22Rv1 (cell line): ENCODE data around the gene TPRG1L.
"Not testable (repeated sequence)": the region's sequence is repeated elsewhere in the genome, so short reads cannot be mapped to it uniquely, and the experiment has no call there.

Source experiments
- H3K27ac ChIP-seq: fragments of 450-650 bp; 2 replicates; pipeline ENCODE4 v1.5.1; 2017
- ZFX ChIP-seq: fragments of 450-650 bp; IDR thresholded peaks from 2 replicates; pipeline ENCODE4 v1.6.1; 2017; ENCODE audit warnings: antibody characterized with exemption, borderline replicate concordance
- TF ChIP-seq, protein P1 (sequence below): fragments of 450-650 bp; IDR thresholded peaks from 2 replicates; pipeline ENCODE4 v1.5.1; 2017; ENCODE audit warnings: mild to moderate bottlenecking

TPRG1L gene

DNA sequence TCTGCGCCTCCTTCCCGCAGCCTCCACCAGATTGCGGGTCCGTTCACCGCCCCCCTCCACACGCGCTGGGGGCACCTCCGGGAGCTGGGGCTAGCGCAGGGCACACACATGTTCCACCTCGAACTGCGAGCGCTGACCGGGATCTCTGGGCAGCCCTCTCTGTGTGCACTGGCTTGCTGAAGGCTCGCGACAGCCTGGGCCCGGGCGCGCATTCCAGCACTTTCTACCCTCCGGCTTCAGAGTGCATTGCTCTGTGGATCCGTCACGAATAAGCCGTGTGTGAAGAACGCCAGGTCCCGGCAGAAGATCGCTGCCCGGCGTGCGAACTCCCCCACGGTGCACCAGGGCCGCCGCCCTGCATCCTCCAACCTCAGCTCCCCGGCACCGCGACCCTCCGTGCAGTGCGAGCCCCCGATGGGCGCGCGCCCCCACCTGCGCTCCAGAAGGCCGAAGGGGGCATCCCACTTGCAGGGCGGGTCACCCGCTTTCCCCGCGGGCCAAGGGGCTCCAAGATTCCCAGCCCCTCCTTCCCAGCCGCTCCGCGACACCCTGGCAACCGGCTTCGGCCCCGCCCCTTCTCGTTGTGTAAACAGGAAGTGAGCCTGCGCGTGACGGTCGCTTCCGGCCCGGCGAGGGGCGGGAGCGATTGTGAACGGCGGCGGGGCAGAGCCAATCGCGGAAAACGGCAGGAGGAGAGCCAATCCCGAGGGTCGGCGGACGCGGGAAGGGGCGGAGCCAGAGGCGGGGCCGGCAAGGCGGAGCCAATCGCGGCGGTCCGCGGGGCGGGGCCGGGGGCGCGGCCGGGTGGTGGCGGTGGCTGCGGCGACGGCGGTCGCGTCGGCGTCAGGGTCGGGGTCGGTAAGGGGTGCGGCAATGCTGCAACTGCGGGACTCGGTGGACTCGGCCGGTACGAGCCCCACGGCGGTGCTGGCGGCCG is at the start of gene TPRG1L:
Gene TPRG1L (plus strand): TSS at position 816 of the 937 bp plus-strand sequence. CDS start 58 bp downstream, at position 874.
- TF ChIP-seq, protein P1, sequence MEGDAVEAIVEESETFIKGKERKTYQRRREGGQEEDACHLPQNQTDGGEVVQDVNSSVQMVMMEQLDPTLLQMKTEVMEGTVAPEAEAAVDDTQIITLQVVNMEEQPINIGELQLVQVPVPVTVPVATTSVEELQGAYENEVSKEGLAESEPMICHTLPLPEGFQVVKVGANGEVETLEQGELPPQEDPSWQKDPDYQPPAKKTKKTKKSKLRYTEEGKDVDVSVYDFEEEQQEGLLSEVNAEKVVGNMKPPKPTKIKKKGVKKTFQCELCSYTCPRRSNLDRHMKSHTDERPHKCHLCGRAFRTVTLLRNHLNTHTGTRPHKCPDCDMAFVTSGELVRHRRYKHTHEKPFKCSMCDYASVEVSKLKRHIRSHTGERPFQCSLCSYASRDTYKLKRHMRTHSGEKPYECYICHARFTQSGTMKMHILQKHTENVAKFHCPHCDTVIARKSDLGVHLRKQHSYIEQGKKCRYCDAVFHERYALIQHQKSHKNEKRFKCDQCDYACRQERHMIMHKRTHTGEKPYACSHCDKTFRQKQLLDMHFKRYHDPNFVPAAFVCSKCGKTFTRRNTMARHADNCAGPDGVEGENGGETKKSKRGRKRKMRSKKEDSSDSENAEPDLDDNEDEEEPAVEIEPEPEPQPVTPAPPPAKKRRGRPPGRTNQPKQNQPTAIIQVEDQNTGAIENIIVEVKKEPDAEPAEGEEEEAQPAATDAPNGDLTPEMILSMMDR, result no peak
- no peak for TF ChIP-seq ZFX
- peak within 1 kb of the TSS; percentile 66 for H3K27ac ChIP-seq

GRCh38 chr1:3575515-3575914 is 49.3 kb upstream of the TPRG1L start:
- H3K27ac ChIP-seq, result not testable (repeated sequence)

- no peak for TF ChIP-seq ZFX
- TF ChIP-seq, protein P1, result no peak
- H3K27ac ChIP-seq, result no peak overlapping the region
Observed at GRCh38 chr1:3575993-3576392, 48.8 kb upstream of the TPRG1L start.

GRCh38 chr1:3577300-3577699 is 47.5 kb upstream of the TPRG1L start:
- no peak overlapping the region for H3K27ac ChIP-seq
- TF ChIP-seq, protein P1, result no peak
- TF ChIP-seq ZFX, result no peak

- H3K27ac ChIP-seq, result no peak overlapping the region
- no peak for TF ChIP-seq ZFX
- TF ChIP-seq, protein P1, result no peak
Observed at GRCh38 chr1:3577711-3578432, 46.9 kb upstream of the TPRG1L start.

DNA sequence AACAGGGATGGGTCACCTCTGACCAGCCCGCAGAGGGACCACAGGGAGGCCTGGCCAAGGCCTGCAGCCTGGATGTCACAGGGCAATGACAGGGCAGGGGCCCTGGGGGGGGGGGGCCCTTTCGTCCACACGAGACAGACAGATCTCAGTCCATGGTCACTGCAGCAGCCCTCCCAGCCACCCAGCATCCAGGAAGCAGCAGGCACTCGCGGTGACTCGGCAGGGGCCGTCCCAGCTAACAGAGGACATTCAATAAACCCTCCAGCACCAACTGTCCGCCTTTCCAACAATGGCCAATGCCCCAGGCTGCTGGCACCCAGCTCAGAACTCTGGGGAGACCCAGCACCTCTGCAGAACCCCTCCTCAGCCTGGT is 46.4 kb upstream of the TPRG1L start:
- no peak overlapping the region for H3K27ac ChIP-seq
- TF ChIP-seq ZFX, result no peak
- TF ChIP-seq, protein P1, result no peak

DNA sequence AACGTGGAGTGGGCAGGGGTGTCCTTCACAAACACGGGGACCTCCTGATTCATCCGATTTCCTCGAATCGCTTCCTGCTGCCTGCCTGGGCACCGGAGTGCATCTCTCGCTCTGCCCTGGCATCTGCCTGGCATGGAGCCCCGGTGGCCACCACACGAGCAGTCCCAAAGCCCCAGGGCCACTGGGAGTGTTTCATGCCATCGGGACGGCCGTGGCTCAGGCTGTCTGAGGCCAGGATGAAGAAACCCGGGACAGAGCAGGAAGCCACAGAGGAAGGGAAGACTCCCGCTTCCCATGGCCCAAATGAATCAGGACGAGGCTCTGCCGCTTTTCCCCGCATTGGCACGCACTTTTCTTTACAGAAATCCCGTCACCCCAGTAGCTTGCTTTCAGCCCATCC is 45.9 kb upstream of the TPRG1L start:
- TF ChIP-seq, protein P1, result no peak
- no peak for TF ChIP-seq ZFX
- no peak overlapping the region for H3K27ac ChIP-seq
